Activated naive CD4-positive, alpha-beta T cell treated with Interleukin-2 at 50 U/mL for 16 hours (primary cell): ENCODE data around the gene DDIT3.
A peak's percentile ranks its signal among the peaks of the same experiment; 100 is the strongest.

Experiments
- DNase-seq: peaks from one replicate; pipeline ENCODE4 v3.0.0-alpha.2; 2020

Gene DDIT3

GRCh38 chr12:57479376-57480115 lies 40.8 kb downstream of the DDIT3 start, which contains the start of gene ARHGAP9:
ARHGAP9 (minus strand) TSS chr12:57479866; CDS start chr12:57479406, 460 bp downstream.
- peak; percentile 58 for DNase-seq

GRCh38 chr12:57479043-57479375 lies 41.3 kb downstream of the DDIT3 start:
- no peak for DNase-seq

GRCh38 chr12:57477710-57478681 lies 42.3 kb downstream of the DDIT3 start:
- peak; percentile 55 for DNase-seq

GRCh38 chr12:57476993-57477709 lies 43.2 kb downstream of the DDIT3 start:
- no peak for DNase-seq

- DNase-seq: peak; percentile 81
Observed at GRCh38 chr12:57476162-57476992, 43.9 kb downstream of the DDIT3 start.

- no peak for DNase-seq
Observed at GRCh38 chr12:57475271-57476161, 44.8 kb downstream of the DDIT3 start.

GRCh38 chr12:57474862-57475261 lies 45.5 kb downstream of the DDIT3 start:
- DNase-seq: no peak

- no peak for DNase-seq
Observed at GRCh38 chr12:57474430-57474829, 45.9 kb downstream of the DDIT3 start.

GRCh38 chr12:57473886-57474285 lies 46.4 kb downstream of the DDIT3 start:
- no peak for DNase-seq

- no peak for DNase-seq
Observed at GRCh38 chr12:57473392-57473791, 46.9 kb downstream of the DDIT3 start.

GRCh38 chr12:57472391-57472790 lies 47.9 kb downstream of the DDIT3 start:
- no peak for DNase-seq

GRCh38 chr12:57471661-57472060 lies 48.7 kb downstream of the DDIT3 start:
- DNase-seq: no peak

- DNase-seq: no peak
Observed at GRCh38 chr12:57470970-57471656, 49.2 kb downstream of the DDIT3 start.

- no peak for DNase-seq
Observed at GRCh38 chr12:57470286-57470969, 49.9 kb downstream of the DDIT3 start.

- no peak for DNase-seq
Observed at GRCh38 chr12:57469296-57470164, 50.8 kb downstream of the DDIT3 start.

- no peak for DNase-seq
Observed at GRCh38 chr12:57467915-57468314, 52.4 kb downstream of the DDIT3 start.

- no peak for DNase-seq
Observed at GRCh38 chr12:57467212-57467874, 53.0 kb downstream of the DDIT3 start.
